Measurements from ENCODE around the gene MGLL. TPM values are rescaled to one million over a fixed set of nuclear protein-coding genes. Genes with fewer than 3 reads are reported as not detected.

The MGLL gene
- total RNA-seq, 1 donor from 2014 or later: 12.5 TPM

GRCh38 chr3:127794972-127795371, 27.3 kb downstream of the MGLL start:
- no peak overlapping the region for H3K4me3 ChIP-seq (ENCODE audit: low read length in 3 of 3)
- H3K9ac ChIP-seq (ENCODE audit: low read depth in 1 of 3, low read length in 3 of 3): no peak overlapping the region
- H3K27me3 ChIP-seq (ENCODE audit: control insufficient read depth in 3 of 3, insufficient read depth in 3 of 3, low read length in 3 of 3): no peaks in the 10 kb centered on the region
- no peaks in the 10 kb centered on the region for H3K9me3 ChIP-seq (ENCODE audit: control insufficient read depth in 3 of 3, low read length in 3 of 3)
- H3K27ac ChIP-seq (ENCODE audit: low read depth, low read length): no peak overlapping the region
- peaks cover 39 to 60% (median 42%) of the 10 kb centered on the region in 3 donors for H3K4me1 ChIP-seq (ENCODE audit: control insufficient read depth in 3 of 3, insufficient read depth in 3 of 3, low read length in 3 of 3)
- H3K36me3 ChIP-seq (ENCODE audit: control insufficient read depth in 3 of 3, insufficient read depth in 3 of 3, low read length in 3 of 3): peaks cover 6 to 17% (median 10%) of the 10 kb centered on the region in 3 donors

DNA sequence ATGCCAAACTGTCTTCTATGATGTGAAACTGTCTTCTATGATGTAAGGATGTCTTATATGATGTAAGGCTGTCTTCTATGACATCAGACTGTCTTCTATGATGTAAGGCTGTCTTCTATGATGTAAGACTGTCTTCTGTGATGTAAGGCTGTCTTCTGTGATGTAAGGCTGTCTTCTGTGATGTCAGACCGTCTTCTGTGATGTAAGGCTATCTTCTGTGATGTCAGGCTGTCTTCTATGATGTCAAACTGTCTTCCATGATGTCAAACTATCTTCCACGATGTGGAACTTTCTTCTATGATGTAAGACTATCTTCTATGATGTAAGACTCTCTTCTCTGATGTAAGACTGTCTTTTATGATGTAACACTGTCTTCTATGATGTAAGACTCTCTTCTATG, 27.9 kb downstream of the MGLL start:
- Histone ChIP-seq H3K27ac (ENCODE audit: low read depth, low read length) (no peak overlapping the region), H3K4me1 (ENCODE audit: control insufficient read depth in 3 of 3, insufficient read depth in 3 of 3, low read length in 3 of 3) (peaks cover 38 to 56% (median 42%) of the 10 kb centered on the region in 3 donors), H3K9me3 (ENCODE audit: control insufficient read depth in 3 of 3, low read length in 3 of 3) (no peaks in the 10 kb centered on the region), H3K36me3 (ENCODE audit: control insufficient read depth in 3 of 3, insufficient read depth in 3 of 3, low read length in 3 of 3) (peaks cover 6 to 15% (median 8%) of the 10 kb centered on the region in 3 donors), H3K4me3 (ENCODE audit: low read length in 3 of 3) (no peak overlapping the region), H3K9ac (ENCODE audit: low read depth in 1 of 3, low read length in 3 of 3) (no peak overlapping the region), H3K27me3 (ENCODE audit: control insufficient read depth in 3 of 3, insufficient read depth in 3 of 3, low read length in 3 of 3) (no peaks in the 10 kb centered on the region)

DNA sequence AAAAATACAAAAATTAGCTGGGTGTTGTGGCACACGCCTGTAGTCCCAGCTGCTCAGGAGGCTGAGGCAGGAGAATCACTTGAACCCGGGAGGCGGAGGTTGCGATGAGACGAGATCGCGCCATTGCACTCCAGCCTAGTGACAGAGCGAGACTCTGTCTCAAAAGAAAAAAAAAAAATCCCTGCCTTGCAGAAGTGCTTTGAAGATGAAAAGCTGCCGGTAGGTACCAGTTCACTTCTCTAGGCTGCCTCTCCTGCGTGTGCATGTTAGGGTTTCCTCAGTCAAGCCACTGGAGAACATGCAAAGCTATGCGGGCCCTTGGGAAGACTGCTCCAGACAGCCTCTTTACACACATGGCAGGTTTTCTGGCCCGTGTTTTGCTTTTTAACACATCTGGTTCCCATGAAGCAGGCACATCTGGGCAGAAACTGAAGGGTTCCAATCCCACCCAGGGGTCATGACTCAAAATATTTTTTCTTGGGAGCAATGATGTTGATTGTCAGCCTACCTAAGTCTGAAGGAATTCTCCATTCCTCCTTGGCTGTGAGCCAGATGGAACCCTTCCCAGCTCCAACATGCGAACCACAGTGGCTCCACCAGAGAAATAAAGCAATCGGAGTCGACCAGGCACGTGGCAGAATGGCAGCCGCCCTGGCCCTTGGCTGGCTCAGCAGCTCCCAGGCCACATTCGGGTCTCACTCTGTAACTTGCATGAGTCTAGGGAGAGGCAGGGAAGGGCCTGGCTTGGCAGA, 29.6 kb downstream of the MGLL start:
- Histone ChIP-seq H3K4me3 (ENCODE audit: low read length in 3 of 3) (no peak overlapping the region), H3K4me1 (ENCODE audit: control insufficient read depth in 3 of 3, insufficient read depth in 3 of 3, low read length in 3 of 3) (peaks cover 54 to 63% (median 59%) of the 10 kb centered on the region in 3 donors), H3K27ac (ENCODE audit: low read depth, low read length) (peak overlapping the region; percentile 28)

GRCh38 chr3:127791221-127791913, 30.9 kb downstream of the MGLL start:
- no peaks in the 10 kb centered on the region for H3K9me3 ChIP-seq (ENCODE audit: control insufficient read depth in 3 of 3, low read length in 3 of 3)
- H3K9ac ChIP-seq (ENCODE audit: low read depth in 1 of 3, low read length in 3 of 3): peak overlapping the region in 2 of 3 donors; percentile 7 to 16
- H3K4me1 ChIP-seq (ENCODE audit: control insufficient read depth in 3 of 3, insufficient read depth in 3 of 3, low read length in 3 of 3): peaks cover 59 to 68% (median 66%) of the 10 kb centered on the region in 3 donors
- no peak overlapping the region for H3K4me3 ChIP-seq (ENCODE audit: low read length in 3 of 3)
- H3K27me3 ChIP-seq (ENCODE audit: control insufficient read depth in 3 of 3, insufficient read depth in 3 of 3, low read length in 3 of 3): no peaks in the 10 kb centered on the region
- peak overlapping the region; percentile 43 for H3K27ac ChIP-seq (ENCODE audit: low read depth, low read length)
- H3K36me3 ChIP-seq (ENCODE audit: control insufficient read depth in 3 of 3, insufficient read depth in 3 of 3, low read length in 3 of 3): peaks cover 0 to 3% (median 0%) of the 10 kb centered on the region in 3 donors

More for the DNA sequence above, 29.6 kb downstream of the MGLL start:
- Histone ChIP-seq H3K27me3 (ENCODE audit: control insufficient read depth in 3 of 3, insufficient read depth in 3 of 3, low read length in 3 of 3) (no peaks in the 10 kb centered on the region), H3K9me3 (ENCODE audit: control insufficient read depth in 3 of 3, low read length in 3 of 3) (no peaks in the 10 kb centered on the region), H3K36me3 (ENCODE audit: control insufficient read depth in 3 of 3, insufficient read depth in 3 of 3, low read length in 3 of 3) (peaks cover 0 to 5% (median 3%) of the 10 kb centered on the region in 3 donors), H3K9ac (ENCODE audit: low read depth in 1 of 3, low read length in 3 of 3) (no peak overlapping the region)

DNA sequence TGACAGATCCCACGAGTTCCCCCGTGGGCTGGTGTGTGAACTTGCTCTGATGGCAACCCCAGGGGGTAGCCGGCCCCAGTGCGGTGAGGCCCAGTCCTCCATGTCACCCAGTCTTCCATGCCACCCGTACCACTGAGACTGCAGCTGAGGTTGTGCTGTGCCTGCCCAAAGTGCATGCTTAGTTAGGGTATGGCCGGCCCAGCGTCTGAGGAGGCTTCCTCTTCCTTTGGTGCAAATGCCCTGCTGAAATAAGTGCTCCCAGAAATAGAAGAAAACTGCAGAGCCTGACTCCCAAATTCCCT, 31.5 kb downstream of the MGLL start:
- peaks cover 0 to 3% (median 0%) of the 10 kb centered on the region in 3 donors for H3K36me3 ChIP-seq (ENCODE audit: control insufficient read depth in 3 of 3, insufficient read depth in 3 of 3, low read length in 3 of 3)
- no peaks in the 10 kb centered on the region for H3K27me3 ChIP-seq (ENCODE audit: control insufficient read depth in 3 of 3, insufficient read depth in 3 of 3, low read length in 3 of 3)
- H3K4me1 ChIP-seq (ENCODE audit: control insufficient read depth in 3 of 3, insufficient read depth in 3 of 3, low read length in 3 of 3): peaks cover 62 to 72% (median 69%) of the 10 kb centered on the region in 3 donors
- no peaks in the 10 kb centered on the region for H3K9me3 ChIP-seq (ENCODE audit: control insufficient read depth in 3 of 3, low read length in 3 of 3)
- peak overlapping the region; percentile 43 for H3K27ac ChIP-seq (ENCODE audit: low read depth, low read length)
- peak overlapping the region in 2 of 3 donors; percentile 7 to 19 for H3K9ac ChIP-seq (ENCODE audit: low read depth in 1 of 3, low read length in 3 of 3)
- H3K4me3 ChIP-seq (ENCODE audit: low read length in 3 of 3): no peak overlapping the region

GRCh38 chr3:127789990-127790881, 32.1 kb downstream of the MGLL start:
- Histone ChIP-seq H3K9me3 (ENCODE audit: control insufficient read depth in 3 of 3, low read length in 3 of 3) (no peaks in the 10 kb centered on the region), H3K27me3 (ENCODE audit: control insufficient read depth in 3 of 3, insufficient read depth in 3 of 3, low read length in 3 of 3) (no peaks in the 10 kb centered on the region), H3K27ac (ENCODE audit: low read depth, low read length) (peak overlapping the region; percentile 43), H3K36me3 (ENCODE audit: control insufficient read depth in 3 of 3, insufficient read depth in 3 of 3, low read length in 3 of 3) (peaks cover 0 to 3% (median 0%) of the 10 kb centered on the region in 3 donors), H3K9ac (ENCODE audit: low read depth in 1 of 3, low read length in 3 of 3) (peak overlapping the region in 1 of 3 donors; percentile 19), H3K4me1 (ENCODE audit: control insufficient read depth in 3 of 3, insufficient read depth in 3 of 3, low read length in 3 of 3) (peaks cover 68 to 78% (median 75%) of the 10 kb centered on the region in 3 donors), H3K4me3 (ENCODE audit: low read length in 3 of 3) (no peak overlapping the region)

- peaks cover 79 to 89% (median 86%) of the 10 kb centered on the region in 3 donors for H3K4me1 ChIP-seq (ENCODE audit: control insufficient read depth in 3 of 3, insufficient read depth in 3 of 3, low read length in 3 of 3)
Measured at GRCh38 chr3:127789051-127789450, 33.3 kb downstream of the MGLL start.

GRCh38 chr3:127788451-127788909, 33.8 kb downstream of the MGLL start:
- Histone ChIP-seq H3K27ac (ENCODE audit: low read depth, low read length) (peak overlapping the region; percentile 77), H3K36me3 (ENCODE audit: control insufficient read depth in 3 of 3, insufficient read depth in 3 of 3, low read length in 3 of 3) (peaks cover 0 to 3% (median 0%) of the 10 kb centered on the region in 3 donors), H3K4me1 (ENCODE audit: control insufficient read depth in 3 of 3, insufficient read depth in 3 of 3, low read length in 3 of 3) (peaks cover 85 to 92% (median 91%) of the 10 kb centered on the region in 3 donors), H3K27me3 (ENCODE audit: control insufficient read depth in 3 of 3, insufficient read depth in 3 of 3, low read length in 3 of 3) (no peaks in the 10 kb centered on the region), H3K9ac (ENCODE audit: low read depth in 1 of 3, low read length in 3 of 3) (peak overlapping the region in 2 of 3 donors; percentile 61 to 81), H3K9me3 (ENCODE audit: control insufficient read depth in 3 of 3, low read length in 3 of 3) (no peaks in the 10 kb centered on the region), H3K4me3 (ENCODE audit: low read length in 3 of 3) (no peak overlapping the region)

More at GRCh38 chr3:127789051-127789450, 33.3 kb downstream of the MGLL start:
- Histone ChIP-seq H3K9me3 (ENCODE audit: control insufficient read depth in 3 of 3, low read length in 3 of 3) (no peaks in the 10 kb centered on the region), H3K36me3 (ENCODE audit: control insufficient read depth in 3 of 3, insufficient read depth in 3 of 3, low read length in 3 of 3) (peaks cover 0 to 3% (median 0%) of the 10 kb centered on the region in 3 donors), H3K27me3 (ENCODE audit: control insufficient read depth in 3 of 3, insufficient read depth in 3 of 3, low read length in 3 of 3) (no peaks in the 10 kb centered on the region), H3K4me3 (ENCODE audit: low read length in 3 of 3) (no peak overlapping the region), H3K27ac (ENCODE audit: low read depth, low read length) (no peak overlapping the region), H3K9ac (ENCODE audit: low read depth in 1 of 3, low read length in 3 of 3) (peak overlapping the region in 1 of 3 donors; percentile 81)

- Histone ChIP-seq H3K9me3 (ENCODE audit: control insufficient read depth in 3 of 3, low read length in 3 of 3) (no peaks in the 10 kb centered on the region), H3K36me3 (ENCODE audit: control insufficient read depth in 3 of 3, insufficient read depth in 3 of 3, low read length in 3 of 3) (peaks cover 0 to 3% (median 0%) of the 10 kb centered on the region in 3 donors), H3K27me3 (ENCODE audit: control insufficient read depth in 3 of 3, insufficient read depth in 3 of 3, low read length in 3 of 3) (no peaks in the 10 kb centered on the region), H3K27ac (ENCODE audit: low read depth, low read length) (peak overlapping the region; percentile 77), H3K4me3 (ENCODE audit: low read length in 3 of 3) (peak overlapping the region; percentile 45 to 66 (median 54)), H3K4me1 (ENCODE audit: control insufficient read depth in 3 of 3, insufficient read depth in 3 of 3, low read length in 3 of 3) (peaks cover 84 to 89% (median 89%) of the 10 kb centered on the region in 3 donors), H3K9ac (ENCODE audit: low read depth in 1 of 3, low read length in 3 of 3) (peak overlapping the region; percentile 61 to 81 (median 63))
Measured at GRCh38 chr3:127787571-127788365, 34.5 kb downstream of the MGLL start.

All from skeletal muscle tissue (tissue), 4 donors.